Upper lobe of right lung (tissue), 1 donor: Measurements from ENCODE around the gene GLI3. TPM values are rescaled to one million over a fixed set of nuclear protein-coding genes. Genes with fewer than 3 reads are reported as not detected.

Experiments used
- ATAC-seq: fragments of 200-7000 bp; cut with Tn5 transposase; one replicate; pipeline ENCODE4 v1.9.1; 2020; ENCODE audit warnings: mild to moderate bottlenecking, moderate library complexity
- DNase-seq: peaks from one replicate; pipeline ENCODE4 v3.0.0-alpha.2; 2020
- H3K27ac ChIP-seq: fragments of 200-600 bp; one replicate; pipeline ENCODE4 v1.8.0; 2022
- H3K27me3 ChIP-seq: fragments of 200-600 bp; one replicate; pipeline ENCODE4 v1.8.0; 2022; ENCODE audit warnings: mild to moderate bottlenecking
- H3K36me3 ChIP-seq: fragments of 200-600 bp; one replicate; pipeline ENCODE4 v1.8.0; 2022
- H3K4me1 ChIP-seq: fragments of 200-600 bp; one replicate; pipeline ENCODE4 v1.8.0; 2022
- H3K4me3 ChIP-seq: fragments of 200-600 bp; one replicate; pipeline ENCODE4 v1.8.0; 2022; ENCODE audit warnings: mild to moderate bottlenecking
- H3K9me3 ChIP-seq: fragments of 200-600 bp; one replicate; pipeline ENCODE4 v1.8.0; 2022
- CTCF ChIP-seq: fragments of 200-600 bp; IDR thresholded peaks from one replicate; pipeline ENCODE4 v1.8.0; 2022; ENCODE audit warnings: antibody characterized with exemption
- intact Hi-C: fragments of 100-400 bp; cut with DNase I; formaldehyde crosslinking; loops from one replicate; pipeline ENCODE4 v1.11.0; 2022
- total RNA-seq: library from RNA; stranded (reverse); fragmentation: NEBNext Ultra II Directional; extraction: Animal tissue kit (Norgen Biotek cat#: 25700); gene quantifications from one replicate; pipeline ENCODE4 v1.2.1, GENCODE V29; 2021
- donor health status: DM: no; HTN: yes; CAD: no; lungs with severe emphysema.

GLI3 gene
- total RNA-seq, 1 donor from 2014 or later: 17.5 TPM

DNA sequence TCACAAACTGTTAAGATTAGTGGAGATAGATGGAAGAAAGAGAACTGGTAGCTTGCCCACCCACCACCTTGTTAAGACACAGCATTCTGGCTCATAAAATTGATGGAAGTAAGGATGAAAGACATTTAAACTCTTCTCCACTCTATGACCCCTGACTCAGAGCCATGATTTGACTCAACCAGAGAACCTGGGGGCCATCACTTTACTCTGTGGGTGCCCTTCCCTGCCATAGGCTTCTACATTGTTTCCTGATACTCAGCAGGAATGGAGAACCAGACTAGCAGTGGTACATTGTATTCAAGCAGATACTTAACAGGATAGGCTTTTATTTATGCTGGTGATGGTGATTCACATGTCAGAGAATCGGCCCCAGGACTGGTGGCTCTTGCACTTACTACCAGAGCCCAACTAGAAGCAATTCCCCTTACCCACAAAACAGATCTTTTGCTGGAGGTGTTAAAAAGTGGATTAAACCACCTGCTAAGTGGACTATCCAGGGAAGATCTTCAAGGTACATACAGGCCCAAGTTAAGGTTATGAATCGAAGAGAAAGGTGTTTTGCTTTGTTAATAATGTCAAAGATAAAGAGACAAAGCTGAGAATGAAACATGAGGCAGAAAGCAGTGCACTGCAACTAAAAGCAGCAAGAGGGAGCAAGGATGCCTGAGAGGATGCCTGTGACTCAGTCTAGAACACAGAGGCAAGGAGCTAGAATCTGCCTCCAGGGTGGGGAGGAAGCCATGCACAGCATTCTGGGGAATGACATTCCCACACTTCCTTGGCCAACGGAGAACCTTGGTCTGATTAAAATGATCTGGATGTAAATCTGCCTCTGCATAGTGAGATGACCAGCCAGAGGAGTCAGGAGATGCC is 36.0 kb upstream of the GLI3 start:
- no peaks in the 10 kb centered on the region for H3K36me3 ChIP-seq
- no peak for ATAC-seq
- H3K4me1 ChIP-seq: no peaks in the 10 kb centered on the region
- DNase-seq: no peak
- intact Hi-C loops: no loop called here
- peak; percentile 18 for TF ChIP-seq CTCF
- H3K4me3 ChIP-seq: no peak overlapping the region
- H3K9me3 ChIP-seq: no peaks in the 10 kb centered on the region
- H3K27ac ChIP-seq: no peak overlapping the region
- no peaks in the 10 kb centered on the region for H3K27me3 ChIP-seq

DNA sequence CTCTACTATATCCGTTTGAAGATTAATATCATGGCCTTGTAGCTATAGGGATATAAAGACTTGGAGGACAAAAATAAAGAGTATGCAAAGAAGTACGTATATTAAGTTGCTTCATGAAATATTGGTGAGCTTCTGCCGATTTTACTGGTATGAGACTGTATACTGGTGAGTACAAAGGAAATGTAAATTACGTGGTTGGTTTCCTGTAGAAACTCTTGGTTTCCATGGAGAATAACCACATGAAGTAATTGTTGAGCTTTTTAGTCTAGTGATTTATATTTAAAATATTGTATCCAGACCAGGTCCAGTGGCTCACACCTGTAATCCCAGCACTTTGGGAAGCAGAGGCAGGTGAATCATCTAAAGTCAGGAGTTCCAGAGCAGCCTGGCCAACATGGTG is 32.2 kb upstream of the GLI3 start:
- Histone ChIP-seq H3K27ac (no peak overlapping the region), H3K36me3 (no peaks in the 10 kb centered on the region), H3K4me3 (no peak overlapping the region), H3K4me1 (no peaks in the 10 kb centered on the region), H3K27me3 (no peaks in the 10 kb centered on the region), H3K9me3 (no peaks in the 10 kb centered on the region)
- DNase-seq: no peak
- ATAC-seq: no peak
- intact Hi-C loops: no loop called here
- TF ChIP-seq CTCF: no peak

DNA sequence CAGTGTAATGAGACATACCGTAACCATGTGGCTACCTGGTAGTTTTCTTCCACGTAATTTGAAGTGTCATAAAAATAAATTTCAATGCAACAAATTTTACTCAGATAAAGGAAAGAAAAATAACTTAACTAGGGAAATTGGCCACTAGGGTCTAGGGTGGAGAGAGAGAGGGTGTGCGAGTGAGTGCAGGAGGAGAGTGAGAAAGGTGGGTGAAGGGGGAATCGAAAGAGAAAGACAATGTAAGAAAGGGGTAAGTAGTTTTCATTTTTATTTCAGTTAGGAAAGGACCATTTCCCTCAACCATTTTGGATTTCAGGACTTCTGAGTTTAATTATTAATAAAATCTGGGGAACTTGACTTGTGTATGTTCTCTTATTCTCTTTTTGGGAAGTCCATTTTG is 27.7 kb upstream of the GLI3 start:
- no peaks in the 10 kb centered on the region for H3K4me1 ChIP-seq
- H3K27me3 ChIP-seq: no peaks in the 10 kb centered on the region
- H3K9me3 ChIP-seq: no peaks in the 10 kb centered on the region
- no peak overlapping the region for H3K27ac ChIP-seq
- no peak for DNase-seq
- no peak for ATAC-seq
- no peak for TF ChIP-seq CTCF
- no peaks in the 10 kb centered on the region for H3K36me3 ChIP-seq
- no peak overlapping the region for H3K4me3 ChIP-seq
- intact Hi-C loops: no loop called here

DNA sequence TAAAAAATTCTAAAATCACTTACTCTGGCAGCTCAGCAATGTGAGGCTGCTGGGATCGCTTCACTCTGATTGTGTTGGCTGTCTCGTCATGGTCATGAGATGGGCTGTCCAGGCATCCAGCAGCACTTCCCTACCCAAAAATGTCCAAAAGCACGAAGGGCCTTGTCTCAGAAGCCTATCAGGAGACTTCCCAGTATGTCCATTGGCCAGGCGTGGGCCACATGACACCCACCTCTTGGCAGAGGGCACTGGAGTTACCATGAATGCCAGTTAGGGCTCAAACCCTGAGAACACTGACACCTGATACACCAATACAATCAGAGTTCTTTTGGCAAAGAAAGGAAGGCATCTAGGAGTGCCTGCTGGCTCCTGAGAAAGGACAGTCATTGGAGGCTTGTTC is 27.0 kb upstream of the GLI3 start:
- no peak for DNase-seq
- ATAC-seq: no peak

GRCh38 chr7:42262964-42263363 is 26.0 kb upstream of the GLI3 start:
- Histone ChIP-seq H3K36me3 (no peaks in the 10 kb centered on the region), H3K9me3 (no peaks in the 10 kb centered on the region), H3K4me1 (no peaks in the 10 kb centered on the region), H3K27me3 (no peaks in the 10 kb centered on the region), H3K27ac (no peak overlapping the region), H3K4me3 (no peak overlapping the region)
- intact Hi-C loops: no loop called here
- no peak for TF ChIP-seq CTCF
- ATAC-seq: no peak
- DNase-seq: no peak

More for the DNA sequence above, 27.0 kb upstream of the GLI3 start:
- Histone ChIP-seq H3K36me3 (no peaks in the 10 kb centered on the region), H3K9me3 (no peaks in the 10 kb centered on the region), H3K27ac (no peak overlapping the region), H3K27me3 (no peaks in the 10 kb centered on the region), H3K4me3 (no peak overlapping the region), H3K4me1 (no peaks in the 10 kb centered on the region)
- intact Hi-C loops: no loop called here
- TF ChIP-seq CTCF: no peak
